ENCODE data around the gene SCN4B. TPM values are rescaled to one million over a fixed set of nuclear protein-coding genes. Genes with fewer than 3 reads are reported as not detected.

SCN4B gene
- total and polyA plus RNA-seq, 2 of the 4 experiments (the other 2 are of a cell fraction), result 0.18 to 0.44 TPM

DNA sequence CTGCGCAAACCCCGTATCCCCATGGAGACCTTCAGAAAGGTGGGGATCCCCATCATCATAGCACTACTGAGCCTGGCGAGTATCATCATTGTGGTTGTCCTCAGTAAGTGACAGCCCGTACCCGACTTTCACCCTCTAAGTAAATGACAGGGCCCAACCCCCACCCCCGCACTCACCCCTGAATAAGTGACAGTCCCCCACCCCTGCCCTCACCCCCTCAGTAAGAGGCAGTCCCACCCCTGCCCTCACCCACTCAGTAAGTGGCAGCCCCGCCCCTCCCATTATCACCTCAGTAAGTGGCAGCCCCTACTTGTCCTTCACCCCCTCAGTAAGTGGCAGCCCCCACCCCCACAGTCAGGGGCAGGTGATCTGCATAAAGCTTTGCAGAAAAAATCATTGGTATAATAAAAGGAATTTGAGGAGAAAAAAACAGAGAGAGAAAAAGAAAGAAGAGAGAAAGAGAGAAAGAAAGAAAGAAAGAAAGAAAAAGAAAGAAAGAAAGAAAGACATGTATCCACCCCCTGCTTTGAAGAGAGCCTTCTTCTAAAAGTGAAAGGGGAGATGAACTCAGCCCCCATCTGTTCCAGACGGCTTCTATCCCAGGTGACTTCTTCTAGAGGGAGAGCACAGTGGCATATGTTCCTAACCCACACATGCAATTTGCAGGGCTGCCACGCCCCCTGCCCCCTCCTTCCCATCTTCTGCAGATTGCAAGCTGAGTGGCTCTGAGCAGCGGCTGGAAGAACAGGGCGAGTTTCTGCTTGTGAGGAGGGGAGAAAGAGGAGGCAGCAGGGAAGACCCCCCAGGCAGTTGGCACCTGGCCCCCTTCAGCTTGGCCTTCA, 53.4 kb downstream of the SCN4B start:
- no peak overlapping the region for H2BK15ac ChIP-seq (ENCODE audit: low read depth, low read length)
- ChIA-PET POLR2A (ENCODE audit: unreplicated experiment) (no interaction called here), CTCF (no interaction called here)
- H3K27me3 ChIP-seq (ENCODE audit: control insufficient read depth, insufficient read depth, low read length), result peaks cover 7% of the 10 kb centered on the region; the same call in 1 of the 2 replicates
- no peak overlapping the region for H4K5ac ChIP-seq (ENCODE audit: low read depth, low read length)
- no peak for DNase-seq
- WGBS, 2 experiments (ENCODE audit: extremely low coverage in 2 of 2, insufficient read length in 1 of 2), result 33% methylated on average over 3 of the region's 11 CpGs; no CpG with 5 or more reads in 1 of the 2 experiments
- no peak overlapping the region for H3K4me3 ChIP-seq (ENCODE audit: insufficient read depth, low read depth, low read length)
- intact Hi-C loops (cut with micrococcal nuclease), result no loop called here
- no peak overlapping the region for H3K9ac ChIP-seq (ENCODE audit: low read depth, low read length)
- H3K4ac ChIP-seq (ENCODE audit: low read depth, low read length), result no peak overlapping the region
- H2AK9ac ChIP-seq (replicated peaks; ENCODE audit: low read depth, low read length, poor library complexity), result no peak overlapping the region
- H3K23ac ChIP-seq (ENCODE audit: low read depth, low read length), result no peak overlapping the region
- H3K18ac ChIP-seq (ENCODE audit: low read depth, low read length), result no peak overlapping the region
- H3K36me3 ChIP-seq (ENCODE audit: control insufficient read depth, insufficient read depth, low read length), result no peaks in the 10 kb centered on the region
- no peak overlapping the region for H3K27ac ChIP-seq (ENCODE audit: insufficient read depth, low read length)
- no peaks in the 10 kb centered on the region for H3K9me3 ChIP-seq (ENCODE audit: control insufficient read depth, insufficient read depth, low read length)
- no peaks in the 10 kb centered on the region for H3K9me1 ChIP-seq (ENCODE audit: insufficient read depth, low read length)
- H4K91ac ChIP-seq (ENCODE audit: insufficient read depth, low read depth, low read length), result no peak overlapping the region
- TF ChIP-seq RAD21 (IDR thresholded peaks at IDR 0.05; ENCODE audit: low read length) (no peak), RCOR1 (IDR thresholded peaks at IDR 0.05; ENCODE audit: insufficient replicate concordance, low read length) (no peak), NFE2L2 (IDR thresholded peaks at IDR 0.05; ENCODE audit: low read depth, low read length) (no peak), MXI1 (IDR thresholded peaks at IDR 0.05; ENCODE audit: borderline replicate concordance, low read depth, low read length) (no peak), SMC3 (IDR thresholded peaks at IDR 0.05; ENCODE audit: low read depth, low read length) (no peak)
- ATAC-seq (ENCODE audit: low read depth), result no peak
- no peak overlapping the region for H2BK120ac ChIP-seq (ENCODE audit: low read depth, low read length)
- in situ Hi-C loops (cut with MboI; ENCODE audit: low sequenced_read_pairs), result no loop called here
- H3K56ac ChIP-seq (ENCODE audit: extremely low read depth, insufficient read depth, low read length), result no peak overlapping the region
- no TSS peak for BruUV-seq (replicated peaks)
- H2AK5ac ChIP-seq (ENCODE audit: low read depth, low read length), result no peak overlapping the region
- H4K20me1 ChIP-seq (ENCODE audit: insufficient read depth, low read length), result no peaks in the 10 kb centered on the region
- no peak overlapping the region for H3K14ac ChIP-seq (replicated peaks; ENCODE audit: low read depth, low read length)
- no peaks in the 10 kb centered on the region for H3K4me1 ChIP-seq (ENCODE audit: control insufficient read depth, insufficient read depth, low read length)
- H4K8ac ChIP-seq (ENCODE audit: low read depth in 2 of 2, low read length in 2 of 2), result no peak overlapping the region
- H2BK5ac ChIP-seq (ENCODE audit: low read depth, low read length, poor library complexity, severe bottlenecking), result no peak overlapping the region
- H3K4me2 ChIP-seq (ENCODE audit: low read depth, low read length), result no peak overlapping the region
- no peak overlapping the region for H2AFZ ChIP-seq (replicated peaks; ENCODE audit: low read length, poor library complexity)
- dilution Hi-C loops (cut with HindIII; ENCODE audit: low sequenced_read_pairs, unreplicated experiment), result no loop called here
- H3K79me1 ChIP-seq (ENCODE audit: low read depth in 1 of 2, low read length in 2 of 2), result no peaks in the 10 kb centered on the region
- H2BK20ac ChIP-seq (ENCODE audit: low read depth, low read length), result no peak overlapping the region
